GM18505 (cell line): ENCODE results near the gene KCNH6.

ENCODE experiments used
- ATAC-seq: cut with Tn5 transposase; IDR thresholded peaks from one replicate; pipeline ENCODE4 v1.9.1; 2021; ENCODE audit not compliant: unreplicated experiment
- POLR2A ChIP-seq: IDR thresholded peaks from 4 replicates; pipeline ENCODE4 v1.6.1; 2011; ENCODE audit warnings: borderline replicate concordance; ENCODE audit not compliant: insufficient read depth, insufficient read length; ENCODE audit errors: extremely low read depth

The KCNH6 gene

GRCh38 chr17:63542218-63542545 is 19.0 kb downstream of the KCNH6 start:
- no peak for TF ChIP-seq POLR2A
- no peak for ATAC-seq

- no peak for TF ChIP-seq POLR2A
- no peak for ATAC-seq
Observed at GRCh38 chr17:63542942-63543821, 20.0 kb downstream of the KCNH6 start.

- no peak for TF ChIP-seq POLR2A
- no peak for ATAC-seq
Observed at GRCh38 chr17:63543822-63544420, 20.8 kb downstream of the KCNH6 start.

- no peak for ATAC-seq
Observed at GRCh38 chr17:63544467-63545301, 21.5 kb downstream of the KCNH6 start.

GRCh38 chr17:63546308-63547082 is 23.3 kb downstream of the KCNH6 start:
- ATAC-seq, result no peak
- TF ChIP-seq POLR2A, result no peak

More at GRCh38 chr17:63544467-63545301, 21.5 kb downstream of the KCNH6 start:
- TF ChIP-seq POLR2A, result no peak

- no peak for TF ChIP-seq POLR2A
- no peak for ATAC-seq
Observed at GRCh38 chr17:63547083-63547523, 23.9 kb downstream of the KCNH6 start.

- ATAC-seq, result no peak
- no peak for TF ChIP-seq POLR2A
Observed at GRCh38 chr17:63549289-63549945, 26.3 kb downstream of the KCNH6 start.

- peak; percentile 84 for TF ChIP-seq POLR2A
- peak; percentile 92 for ATAC-seq
Observed at GRCh38 chr17:63549946-63550816, 27.0 kb downstream of the KCNH6 start, which contains the start of gene DCAF7. TSS of gene DCAF7 (plus strand) at chr17:63550477. CDS start at chr17:63550678, 201 bp downstream.

- ATAC-seq, result no peak
- no peak for TF ChIP-seq POLR2A
Observed at GRCh38 chr17:63550817-63551639, 27.9 kb downstream of the KCNH6 start.

- ATAC-seq, result no peak
- TF ChIP-seq POLR2A, result no peak
Observed at GRCh38 chr17:63552211-63552610, 29.1 kb downstream of the KCNH6 start.
